H1 (cell line): ENCODE measurements around the gene AGPAT3. TPM values are rescaled to one million over a fixed set of nuclear protein-coding genes. Genes with fewer than 3 reads are reported as not detected.

Source experiments
- CTCF ChIA-PET: fragments of 300-600 bp; sonication (Branson Sonifier 250); formaldehyde crosslinking; loops from one replicate; lab custom pipeline; 2021; ENCODE audit not compliant: partially characterized antibody; lab: Charles Lee
- POLR2A ChIA-PET: fragments of 300-600 bp; sonication (Branson Sonifier 250); formaldehyde crosslinking; loops from one replicate; lab custom pipeline; 2021; ENCODE audit warnings: inconsistent platforms; ENCODE audit not compliant: partially characterized antibody; lab: Charles Lee
- DNase-seq, 2 experiments: peaks; one replicate each; pipeline versions ENCODE4 v3.0.0 to v3.0.0-alpha.2; 2010 to 2022; ENCODE audit warnings: low spot score in 2 of 2, low read depth in 1 of 2, mixed read lengths in 1 of 2
- FAIRE-seq: peaks from 2 replicates; lab custom pipeline; 2011; peaks lifted over from hg19 to GRCh38; lab: Jason Lieb, UNC
- H2AFZ ChIP-seq: 2 replicates; pipeline ENCODE4 v1.8.1; 2012; ENCODE audit warnings: low read length, inconsistent platforms
- H2AK5ac ChIP-seq: 2 replicates; pipeline ENCODE4 v1.6.1; 2013; ENCODE audit warnings: low read depth, low read length
- H2BK120ac ChIP-seq: replicated peaks from 2 replicates; pipeline ENCODE3; 2013; ENCODE audit warnings: low read depth, low read length, inconsistent platforms
- H2BK12ac ChIP-seq: 2 replicates; pipeline ENCODE4 v1.6.1; 2013; ENCODE audit warnings: low read depth, low read length
- H2BK15ac ChIP-seq: 2 replicates; pipeline ENCODE4 v1.6.1; 2013; ENCODE audit warnings: low read length
- H2BK20ac ChIP-seq: 2 replicates; pipeline ENCODE4 v1.6.1; 2013; ENCODE audit warnings: low read length
- H2BK5ac ChIP-seq: 2 replicates; pipeline ENCODE4 v1.6.1; 2013; ENCODE audit warnings: low read depth, low read length
- H3K14ac ChIP-seq: 2 replicates; pipeline ENCODE4 v1.6.1; 2013; ENCODE audit warnings: inconsistent platforms; ENCODE audit not compliant: insufficient read length
- H3K18ac ChIP-seq: 2 replicates; pipeline ENCODE4 v1.6.1; 2013; ENCODE audit warnings: low read length; ENCODE audit errors: extremely low read depth
- H3K23ac ChIP-seq: 2 replicates; pipeline ENCODE4 v1.6.1; 2013; ENCODE audit warnings: inconsistent platforms; ENCODE audit not compliant: insufficient read length
- H3K23me2 ChIP-seq: 2 replicates; pipeline ENCODE4 v1.6.1; 2013; ENCODE audit warnings: low read depth, low read length
- H3K27ac ChIP-seq: 2 replicates; pipeline ENCODE4 v1.6.1; 2011; ENCODE audit warnings: low read depth, low read length, inconsistent platforms
- H3K27me3 ChIP-seq, 4 experiments: replicated peaks in 1 of 4; 1 replicate in 1 of 4; 2 replicates in 3 of 4; pipeline versions ENCODE4 v1.6.1 to v1.8.1; 2011 to 2013; ENCODE audit warnings: low read length in 3 of 4, mild to moderate bottlenecking in 3 of 4, inconsistent platforms in 2 of 4, mixed read lengths in 2 of 4, moderate library complexity in 1 of 4; ENCODE audit not compliant: control insufficient read depth in 3 of 4, insufficient read depth in 3 of 4; ENCODE audit errors: extremely low read depth in 1 of 4
- H3K36me3 ChIP-seq, 4 experiments: 2 replicates each; pipeline versions ENCODE4 v1.6.1 to v1.8.1; 2011 to 2013; ENCODE audit warnings: mild to moderate bottlenecking in 4 of 4, low read length in 3 of 4, moderate library complexity in 2 of 4, control low read depth in 1 of 4, inconsistent platforms in 1 of 4; ENCODE audit not compliant: insufficient read depth in 4 of 4, control insufficient read depth in 2 of 4
- H3K4ac ChIP-seq: replicated peaks from 2 replicates; pipeline ENCODE3; 2013; ENCODE audit warnings: low read length, low read depth, mixed read lengths, inconsistent platforms; ENCODE audit not compliant: insufficient read length
- H3K4me1 ChIP-seq, 4 experiments: replicated peaks in 1 of 4; 1 replicate in 1 of 4; 2 replicates in 3 of 4; pipeline versions ENCODE4 v1.6.1 to v1.8.1; 2011 to 2013; ENCODE audit warnings: low read length in 3 of 4, inconsistent platforms in 2 of 4, mixed read lengths in 1 of 4; ENCODE audit not compliant: insufficient read depth in 4 of 4, control insufficient read depth in 3 of 4
- H3K4me2 ChIP-seq, 2 experiments: 2 replicates each; pipeline versions ENCODE4 v1.6.1 to v1.8.1; 2011 to 2013; ENCODE audit warnings: low read depth in 2 of 2, low read length in 2 of 2, control low read depth in 1 of 2, inconsistent platforms in 1 of 2, mild to moderate bottlenecking in 1 of 2; ENCODE audit not compliant: insufficient read depth in 1 of 2
- H3K4me3 ChIP-seq, 4 experiments: fragments of 200-600, 300-600 bp in 1 of 4; sonication (generic), shearing (Covaris generic), sonication (Bioruptor Twin) in 1 of 4; 2 replicates each; pipeline versions ENCODE4 v1.5.1 to v1.8.1; 2011 to 2016; ENCODE audit warnings: low read length in 4 of 4, low read depth in 3 of 4, control low read depth in 2 of 4, inconsistent platforms in 2 of 4, mild to moderate bottlenecking in 2 of 4, mixed read lengths in 1 of 4, moderate library complexity in 1 of 4; ENCODE audit not compliant: insufficient read depth in 2 of 4; ENCODE audit errors: extremely low read depth in 1 of 4
- H3K56ac ChIP-seq: replicated peaks from 2 replicates; pipeline ENCODE3; 2013; ENCODE audit warnings: low read depth, mild to moderate bottlenecking, mixed read lengths, low read length, inconsistent platforms; ENCODE audit not compliant: insufficient read length
- H3K79me1 ChIP-seq: 2 replicates; pipeline ENCODE4 v1.6.1; 2013; ENCODE audit warnings: low read depth, low read length, control low read depth
- H3K79me2 ChIP-seq, 2 experiments: 2 replicates each; pipeline versions ENCODE4 v1.6.1 to v1.8.1; 2012 to 2013; ENCODE audit warnings: low read length in 2 of 2, mild to moderate bottlenecking in 2 of 2, inconsistent platforms in 1 of 2; ENCODE audit not compliant: insufficient read depth in 2 of 2, control insufficient read depth in 1 of 2
- H3K9ac ChIP-seq, 4 experiments: replicated peaks in 1 of 4; 1 replicate in 1 of 4; 2 replicates in 3 of 4; pipeline versions ENCODE4 v1.6.1 to v1.8.1; 2011 to 2013; ENCODE audit warnings: low read depth in 3 of 4, low read length in 3 of 4, control low read depth in 2 of 4, mild to moderate bottlenecking in 2 of 4, moderate library complexity in 2 of 4, inconsistent platforms in 1 of 4; ENCODE audit errors: extremely low read depth in 1 of 4
- H3K9me3 ChIP-seq, 2 experiments: 2 replicates each; pipeline versions ENCODE4 v1.6.1 to v1.8.1; 2012 to 2013; ENCODE audit warnings: mild to moderate bottlenecking in 2 of 2, moderate library complexity in 2 of 2, control low read depth in 1 of 2, inconsistent platforms in 1 of 2, low read depth in 1 of 2, low read length in 1 of 2, mixed read lengths in 1 of 2; ENCODE audit not compliant: insufficient read depth in 2 of 2
- H4K20me1 ChIP-seq, 2 experiments: replicated peaks in 1 of 2; 2 replicates each; pipeline versions ENCODE3 to v1.8.1; 2011 to 2013; ENCODE audit warnings: inconsistent platforms in 2 of 2, low read length in 2 of 2, mild to moderate bottlenecking in 1 of 2; ENCODE audit not compliant: insufficient read depth in 2 of 2, control insufficient read depth in 1 of 2
- H4K5ac ChIP-seq: 2 replicates; pipeline ENCODE4 v1.6.1; 2013; ENCODE audit warnings: low read length, low read depth, mixed read lengths, inconsistent platforms; ENCODE audit not compliant: insufficient read length
- H4K8ac ChIP-seq: 2 replicates; pipeline ENCODE4 v1.8.0; 2013; ENCODE audit warnings: mild to moderate bottlenecking, moderate library complexity, low read length, inconsistent platforms; ENCODE audit not compliant: insufficient read depth; ENCODE audit errors: extremely low read depth
- H4K91ac ChIP-seq: replicated peaks from 2 replicates; pipeline ENCODE3; 2013; ENCODE audit warnings: low read length, mixed read lengths, inconsistent platforms; ENCODE audit not compliant: insufficient read length
- CREB1 ChIP-seq: IDR thresholded peaks from 2 replicates; pipeline ENCODE4 v1.6.1; 2012; ENCODE audit warnings: inconsistent platforms
- FOSL1 ChIP-seq: IDR thresholded peaks from 2 replicates; pipeline ENCODE4 v1.6.1; 2011; ENCODE audit warnings: mild to moderate bottlenecking, low read depth, low read length, moderate library complexity; ENCODE audit not compliant: insufficient read depth
- GABPA ChIP-seq: IDR thresholded peaks from 2 replicates; pipeline ENCODE4 v1.6.1; 2011; ENCODE audit warnings: mild to moderate bottlenecking, low read length, moderate library complexity, borderline replicate concordance; ENCODE audit not compliant: insufficient read depth
- GTF2F1 ChIP-seq: IDR thresholded peaks from 2 replicates; pipeline ENCODE4 v1.6.1; 2012; ENCODE audit warnings: low read depth, low read length, improper control_type of control experiment, borderline replicate concordance
- MAFK ChIP-seq: IDR thresholded peaks from 2 replicates; pipeline ENCODE4 v1.6.1; 2012; ENCODE audit warnings: low read depth, mild to moderate bottlenecking, improper control_type of control experiment, low read length
- POU5F1 ChIP-seq: IDR thresholded peaks from 2 replicates; pipeline ENCODE4 v1.6.1; 2011; ENCODE audit warnings: low read depth, mild to moderate bottlenecking, low read length, moderate library complexity
- RAD21 ChIP-seq, 2 experiments: IDR thresholded peaks in 1 of 2; conservative IDR thresholded peaks in 1 of 2; 2 replicates each; pipeline ENCODE4 v1.6.1; 2011; ENCODE audit warnings: low read depth in 2 of 2, low read length in 2 of 2, improper control_type of control experiment in 1 of 2, inconsistent platforms in 1 of 2, mild to moderate bottlenecking in 1 of 2, moderate library complexity in 1 of 2
- TAF7 ChIP-seq: optimal IDR thresholded peaks from 2 replicates; pipeline ENCODE3; 2011; ENCODE audit warnings: low read depth, mild to moderate bottlenecking, inconsistent platforms, low read length, moderate library complexity, borderline replicate concordance
- WGBS, 2 experiments: shearing (Covaris generic) in 1 of 2; methylation state at CpG; one replicate each; pipeline versions ENCODE4 v1.1.6 to v1.1.7; 2013 to 2015; ENCODE audit warnings: low lambda C conversion rate in 2 of 2, mixed read lengths in 2 of 2, inconsistent platforms in 1 of 2, low coverage in 1 of 2, missing lambda C conversion rate in 1 of 2; ENCODE audit not compliant: insufficient replicate concordance in 2 of 2, insufficient coverage in 1 of 2, insufficient read length in 1 of 2; ENCODE audit errors: extremely low coverage in 1 of 2, missing lambda C conversion rate in 1 of 2; 5-methylcytosine and 5-hydroxymethylcytosine counted together
- polyA plus RNA-seq, 7 experiments: library from polyadenylated mRNA; depleted of rRNA in 3 of 7; stranded (reverse) in 5 of 7; unstranded in 2 of 7; fragments of >200 nt in 5 of 7; fragments of 200-250 nt in 2 of 7; gene quantifications; 1 replicate in 5 of 7; 2 replicates in 1 of 7; 4 replicates in 1 of 7; pipeline versions ENCODE4 v1.2.1 to v1.2.3, GENCODE V29; 2011 to 2013; ENCODE audit warnings: missing spikeins in 2 of 7, mixed read lengths in 2 of 7
- total RNA-seq: library from RNA; stranded (reverse); fragmentation: NEBNext Ultra II Directional; extraction: Animal tissue kit (Norgen Biotek cat#: 25700); gene quantifications from 2 replicates; pipeline ENCODE4 v1.2.1, GENCODE V29; 2021
- TF ChIP-seq, protein P1 (sequence below): IDR thresholded peaks from 2 replicates; pipeline ENCODE4 v1.6.1; 2012; ENCODE audit warnings: low read length, inconsistent platforms

Gene AGPAT3
- total and polyA plus RNA-seq, 2 of the 8 experiments (the other 6 are each of a cell fraction or from before 2014, with no cell fraction given): 5.8 to 7.3 TPM

DNA sequence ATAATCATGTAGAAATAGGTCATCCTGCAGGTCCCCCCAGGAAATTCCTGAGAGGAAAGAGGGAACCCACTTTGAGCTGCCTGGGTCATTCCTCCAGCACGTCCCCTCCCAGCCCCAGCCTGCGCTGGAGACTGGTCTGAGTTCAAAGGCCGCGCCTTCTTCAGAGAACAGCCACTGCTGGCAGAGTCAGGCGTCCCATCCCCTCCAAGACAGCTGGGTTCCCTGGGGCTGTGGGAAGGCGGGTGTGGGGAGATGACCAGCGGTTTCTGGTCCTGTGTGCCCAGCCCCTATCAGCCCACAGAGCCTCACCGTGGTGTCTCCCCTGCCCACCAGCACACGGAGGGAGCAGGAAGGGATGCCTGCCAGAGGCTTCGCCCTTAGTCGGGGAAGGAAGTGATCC lies 129.1 kb downstream of the AGPAT3 start:
- Histone ChIP-seq H4K20me1 (no peaks in the 10 kb centered on the region), H2BK120ac (no peak overlapping the region), H2AFZ (no peak overlapping the region), H3K36me3 (no peaks in the 10 kb centered on the region), H3K79me1 (no peaks in the 10 kb centered on the region), H4K8ac (peak overlapping the region; percentile 75; the same call in 1 of the 2 replicates), H4K5ac (no peak overlapping the region), H3K27me3 (no peaks in the 10 kb centered on the region), H3K4me1 (no peaks in the 10 kb centered on the region), H2AK5ac (no peak overlapping the region), H3K23ac (no peak overlapping the region), H2BK5ac (no peak overlapping the region), H3K79me2 (no peaks in the 10 kb centered on the region), H3K23me2 (no peaks in the 10 kb centered on the region), H4K91ac (no peak overlapping the region), H3K9me3 (no peaks in the 10 kb centered on the region), H3K18ac (no peak overlapping the region), H3K27ac (no peak overlapping the region), H3K56ac (no peak overlapping the region), H2BK12ac (no peak overlapping the region), H3K14ac (no peak overlapping the region), H2BK20ac (no peak overlapping the region), H3K9ac (no peak overlapping the region), H2BK15ac (no peak overlapping the region), H3K4me2 (no peak overlapping the region), H3K4me3 (no peak overlapping the region), H3K4ac (no peak overlapping the region)
- FAIRE-seq (no peak), DNase-seq (no peak)
- 88% methylated on average over 11 of the region's 11 CpGs; no CpG with 5 or more reads in 1 of the 2 experiments for WGBS, 2 experiments
- TF ChIP-seq, protein P1, sequence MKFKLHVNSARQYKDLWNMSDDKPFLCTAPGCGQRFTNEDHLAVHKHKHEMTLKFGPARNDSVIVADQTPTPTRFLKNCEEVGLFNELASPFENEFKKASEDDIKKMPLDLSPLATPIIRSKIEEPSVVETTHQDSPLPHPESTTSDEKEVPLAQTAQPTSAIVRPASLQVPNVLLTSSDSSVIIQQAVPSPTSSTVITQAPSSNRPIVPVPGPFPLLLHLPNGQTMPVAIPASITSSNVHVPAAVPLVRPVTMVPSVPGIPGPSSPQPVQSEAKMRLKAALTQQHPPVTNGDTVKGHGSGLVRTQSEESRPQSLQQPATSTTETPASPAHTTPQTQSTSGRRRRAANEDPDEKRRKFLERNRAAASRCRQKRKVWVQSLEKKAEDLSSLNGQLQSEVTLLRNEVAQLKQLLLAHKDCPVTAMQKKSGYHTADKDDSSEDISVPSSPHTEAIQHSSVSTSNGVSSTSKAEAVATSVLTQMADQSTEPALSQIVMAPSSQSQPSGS: no peak
- TF ChIP-seq MAFK (no peak), RAD21 (IDR thresholded peaks at IDR 0.05 in 1 of 2, conservative IDR thresholded peaks at IDR 0.05 in 1 of 2; ENCODE audit: low read depth in 2 of 2, low read length in 2 of 2) (no peak), POU5F1 (no peak), TAF7 (no peak), FOSL1 (no peak), CREB1 (no peak), GTF2F1 (no peak), GABPA (no peak)
- POLR2A ChIA-PET: interaction anchor here (0.6 to 1.6 kb wide), 2 partner anchors 10 to 20 kb away, joined by 5 to 6 read pairs; no protein-coding TSS in a partner anchor
- CTCF ChIA-PET: interaction anchor here (1.6 kb wide), 1 partner anchor 53 kb away, joined by 7 read pairs; no protein-coding TSS in a partner anchor
